Measurements from ENCODE around the gene PDCL2.
"Not testable (repeated sequence)": the region's sequence is repeated elsewhere in the genome, so short reads cannot be mapped to it uniquely, and the experiment has no call there.

DNA sequence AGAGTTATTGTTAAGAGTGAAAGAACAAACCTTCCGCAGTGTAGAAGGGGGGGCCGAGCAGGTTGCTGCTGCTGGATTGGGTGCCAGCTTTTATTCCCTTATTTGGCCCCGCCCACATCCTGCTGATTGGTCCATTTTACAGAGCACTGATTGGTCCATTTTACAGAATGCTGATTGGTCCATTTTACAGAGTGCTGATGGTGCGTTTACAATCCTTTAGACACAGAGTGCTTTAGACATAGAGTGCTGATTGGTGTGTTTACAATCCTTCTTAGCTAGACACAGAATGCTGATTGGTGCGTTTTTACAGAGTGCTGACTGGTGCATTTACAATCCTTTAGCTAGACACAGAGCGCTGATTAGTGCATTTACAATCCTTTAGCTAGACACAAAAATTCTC, 40.1 kb downstream of the PDCL2 start:
- TF ChIP-seq, protein P1, sequence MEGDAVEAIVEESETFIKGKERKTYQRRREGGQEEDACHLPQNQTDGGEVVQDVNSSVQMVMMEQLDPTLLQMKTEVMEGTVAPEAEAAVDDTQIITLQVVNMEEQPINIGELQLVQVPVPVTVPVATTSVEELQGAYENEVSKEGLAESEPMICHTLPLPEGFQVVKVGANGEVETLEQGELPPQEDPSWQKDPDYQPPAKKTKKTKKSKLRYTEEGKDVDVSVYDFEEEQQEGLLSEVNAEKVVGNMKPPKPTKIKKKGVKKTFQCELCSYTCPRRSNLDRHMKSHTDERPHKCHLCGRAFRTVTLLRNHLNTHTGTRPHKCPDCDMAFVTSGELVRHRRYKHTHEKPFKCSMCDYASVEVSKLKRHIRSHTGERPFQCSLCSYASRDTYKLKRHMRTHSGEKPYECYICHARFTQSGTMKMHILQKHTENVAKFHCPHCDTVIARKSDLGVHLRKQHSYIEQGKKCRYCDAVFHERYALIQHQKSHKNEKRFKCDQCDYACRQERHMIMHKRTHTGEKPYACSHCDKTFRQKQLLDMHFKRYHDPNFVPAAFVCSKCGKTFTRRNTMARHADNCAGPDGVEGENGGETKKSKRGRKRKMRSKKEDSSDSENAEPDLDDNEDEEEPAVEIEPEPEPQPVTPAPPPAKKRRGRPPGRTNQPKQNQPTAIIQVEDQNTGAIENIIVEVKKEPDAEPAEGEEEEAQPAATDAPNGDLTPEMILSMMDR (IDR thresholded peaks at IDR 0.05 in 8 of 11, conservative IDR thresholded peaks at IDR 0.05 in 3 of 11), result not testable (repeated sequence)
- TF ChIP-seq POLR2A, POLR2AphosphoS5 (IDR thresholded peaks at IDR 0.05): not testable (repeated sequence)

Measured in spleen (tissue), 7 donors.